Astrocyte (in vitro differentiated cells and primary cell): ENCODE results near the gene AMY2B. TPM values are rescaled to one million over a fixed set of nuclear protein-coding genes. Genes with fewer than 3 reads are reported as not detected.
"Not testable (repeated sequence)": the region's sequence is repeated elsewhere in the genome, so short reads cannot be mapped to it uniquely, and the experiment has no call there.

Experiments
- DNase-seq: peaks from one replicate; pipeline ENCODE4 v3.0.0-alpha.2; 2010; ENCODE audit warnings: low read depth
- FAIRE-seq: peaks from 2 replicates; lab custom pipeline; 2011; peaks lifted over from hg19 to GRCh38; lab: Jason Lieb, UNC
- H2AFZ ChIP-seq: 2 replicates; pipeline ENCODE4 v1.6.0; 2012; ENCODE audit warnings: low read depth, low read length, inconsistent platforms
- H3K27ac ChIP-seq: 2 replicates; pipeline ENCODE4 v1.5.1; 2011; ENCODE audit warnings: low read depth, low read length, inconsistent platforms
- H3K27me3 ChIP-seq: 2 replicates; pipeline ENCODE4 v1.6.0; 2011; ENCODE audit warnings: low read length, inconsistent platforms; ENCODE audit not compliant: insufficient read depth
- H3K36me3 ChIP-seq: 2 replicates; pipeline ENCODE4 v1.5.1; 2011; ENCODE audit warnings: low read length, inconsistent platforms; ENCODE audit not compliant: insufficient read depth
- H3K4me1 ChIP-seq: 2 replicates; pipeline ENCODE4 v1.5.1; 2011; ENCODE audit warnings: low read length, inconsistent platforms; ENCODE audit not compliant: insufficient read depth
- H3K4me2 ChIP-seq: 2 replicates; pipeline ENCODE4 v1.6.0; 2012; ENCODE audit warnings: low read length, inconsistent platforms
- H3K4me3 ChIP-seq: 2 replicates; pipeline ENCODE4 v1.5.1; 2011; ENCODE audit warnings: low read depth, mild to moderate bottlenecking, low read length, inconsistent platforms; ENCODE audit not compliant: insufficient read depth
- H3K79me2 ChIP-seq: 2 replicates; pipeline ENCODE4 v1.6.0; 2012; ENCODE audit warnings: mild to moderate bottlenecking, low read length, inconsistent platforms; ENCODE audit not compliant: insufficient read depth
- H3K9ac ChIP-seq: 2 replicates; pipeline ENCODE4 v1.6.0; 2012; ENCODE audit warnings: mild to moderate bottlenecking, low read length, inconsistent platforms
- H3K9me3 ChIP-seq: 2 replicates; pipeline ENCODE4 v1.5.1; 2012; ENCODE audit warnings: low read depth, mild to moderate bottlenecking, low read length, inconsistent platforms; ENCODE audit not compliant: insufficient read depth
- H4K20me1 ChIP-seq: 2 replicates; pipeline ENCODE4 v1.6.0; 2012; ENCODE audit warnings: low read length, inconsistent platforms; ENCODE audit not compliant: insufficient read depth
- H3K27ac Mint-ChIP-seq: one replicate; pipeline ENCODE4 v1.8.0; 2021; ENCODE audit warnings: mild to moderate bottlenecking, mixed read lengths; ENCODE audit not compliant: unreplicated experiment
- H3K27me3 Mint-ChIP-seq: one replicate; pipeline ENCODE4 v1.8.0; 2021; ENCODE audit warnings: low read depth, mixed read lengths; ENCODE audit not compliant: unreplicated experiment
- H3K36me3 Mint-ChIP-seq: one replicate; pipeline ENCODE4 v1.8.0; 2021; ENCODE audit warnings: low read depth, mixed read lengths; ENCODE audit not compliant: unreplicated experiment
- H3K4me1 Mint-ChIP-seq: one replicate; pipeline ENCODE4 v1.8.0; 2021; ENCODE audit warnings: low read depth, mixed read lengths; ENCODE audit not compliant: unreplicated experiment
- H3K4me3 Mint-ChIP-seq: one replicate; pipeline ENCODE4 v1.8.0; 2021; ENCODE audit warnings: mild to moderate bottlenecking, moderate library complexity, mixed read lengths; ENCODE audit not compliant: unreplicated experiment
- H3K9me3 Mint-ChIP-seq: one replicate; pipeline ENCODE4 v1.8.0; 2021; ENCODE audit warnings: mild to moderate bottlenecking, mixed read lengths; ENCODE audit not compliant: unreplicated experiment
- CTCF ChIP-seq: IDR thresholded peaks from 2 replicates; pipeline ENCODE4 v1.5.1; 2011; ENCODE audit warnings: low read depth, mild to moderate bottlenecking, inconsistent platforms, low read length, moderate library complexity; ENCODE audit not compliant: insufficient read depth
- EZH2 ChIP-seq: IDR thresholded peaks from 2 replicates; pipeline ENCODE4 v1.6.1; 2012; ENCODE audit warnings: mild to moderate bottlenecking, low read length, inconsistent platforms; ENCODE audit not compliant: insufficient read depth
- total RNA-seq: library from RNA; stranded (reverse); gene quantifications from 2 replicates; pipeline ENCODE4 v1.2.1, GENCODE V29; 2021

The AMY2B gene
- total RNA-seq, 1 donor from 2014 or later = 1.7 TPM

DNA sequence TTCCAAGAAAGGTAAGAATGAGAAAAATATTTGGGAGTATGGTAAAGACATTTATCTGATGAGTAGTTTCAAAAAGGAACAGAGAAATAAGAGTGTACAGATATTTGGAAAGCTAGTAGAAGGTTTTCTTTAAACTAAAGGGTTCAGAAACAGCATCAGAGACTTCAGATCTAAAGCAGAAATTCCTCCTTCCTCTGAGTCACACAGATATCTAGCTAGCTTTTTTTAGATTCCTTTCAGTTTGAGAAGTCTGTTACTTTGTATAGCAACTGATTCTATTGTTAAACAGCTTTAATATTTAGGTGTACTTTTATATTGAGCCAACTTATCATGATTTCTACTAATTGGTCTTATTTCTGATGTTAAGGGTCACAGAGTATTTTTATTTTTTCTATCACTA is 4.7 kb downstream of the AMY2B start:
- no peak for DNase-seq
- Mint-ChIP-seq H3K27me3 (no peaks in the 10 kb centered on the region), H3K4me3 (no peak overlapping the region), H3K4me1 (peaks cover 5% of the 10 kb centered on the region), H3K27ac (no peak overlapping the region), H3K36me3 (no peaks in the 10 kb centered on the region), H3K9me3 (no peaks in the 10 kb centered on the region)
- Histone ChIP-seq H3K79me2 (no peaks in the 10 kb centered on the region), H3K9ac (no peak overlapping the region), H3K36me3 (no peaks in the 10 kb centered on the region), H3K4me2 (no peak overlapping the region), H3K4me3 (no peak overlapping the region), H3K9me3 (no peaks in the 10 kb centered on the region), H3K27ac (no peak overlapping the region), H2AFZ (no peak overlapping the region), H3K4me1 (no peaks in the 10 kb centered on the region), H3K27me3 (no peaks in the 10 kb centered on the region), H4K20me1 (no peaks in the 10 kb centered on the region)
- TF ChIP-seq CTCF (no peak), EZH2 (no peak)
- no peak for FAIRE-seq

- not testable (repeated sequence) for H3K4me3 Mint-ChIP-seq, FAIRE-seq, H3K9me3 ChIP-seq, H3K27me3 Mint-ChIP-seq, H3K4me2 ChIP-seq, H3K4me1 ChIP-seq, H3K9me3 Mint-ChIP-seq, H3K27ac Mint-ChIP-seq, H3K9ac ChIP-seq, H3K27me3 ChIP-seq, H3K79me2 ChIP-seq, H2AFZ ChIP-seq, H3K36me3 ChIP-seq, H3K27ac ChIP-seq, H3K4me1 Mint-ChIP-seq, DNase-seq, H3K36me3 Mint-ChIP-seq, H3K4me3 ChIP-seq, H4K20me1 ChIP-seq
Observed at GRCh38 chr1:103576784-103577183, 5.4 kb downstream of the AMY2B start.

- Mint-ChIP-seq H3K36me3 (no peaks in the 10 kb centered on the region), H3K9me3 (no peaks in the 10 kb centered on the region), H3K4me1 (no peaks in the 10 kb centered on the region), H3K27ac (no peak overlapping the region), H3K4me3 (no peak overlapping the region), H3K27me3 (no peaks in the 10 kb centered on the region)
- Histone ChIP-seq H2AFZ (no peak overlapping the region), H3K36me3 (no peaks in the 10 kb centered on the region), H3K9ac (no peak overlapping the region), H3K4me3 (no peak overlapping the region), H3K27ac (no peak overlapping the region), H3K4me1 (no peaks in the 10 kb centered on the region), H4K20me1 (no peaks in the 10 kb centered on the region), H3K27me3 (no peaks in the 10 kb centered on the region), H3K4me2 (no peak overlapping the region), H3K79me2 (no peaks in the 10 kb centered on the region), H3K9me3 (no peaks in the 10 kb centered on the region)
- no peak for DNase-seq
- no peak for FAIRE-seq
- TF ChIP-seq CTCF = no peak
- TF ChIP-seq EZH2 = no peak
Observed at GRCh38 chr1:103582464-103582863, 11.1 kb downstream of the AMY2B start.
